ENCODE results near the gene IL36B.

Gene IL36B

DNA sequence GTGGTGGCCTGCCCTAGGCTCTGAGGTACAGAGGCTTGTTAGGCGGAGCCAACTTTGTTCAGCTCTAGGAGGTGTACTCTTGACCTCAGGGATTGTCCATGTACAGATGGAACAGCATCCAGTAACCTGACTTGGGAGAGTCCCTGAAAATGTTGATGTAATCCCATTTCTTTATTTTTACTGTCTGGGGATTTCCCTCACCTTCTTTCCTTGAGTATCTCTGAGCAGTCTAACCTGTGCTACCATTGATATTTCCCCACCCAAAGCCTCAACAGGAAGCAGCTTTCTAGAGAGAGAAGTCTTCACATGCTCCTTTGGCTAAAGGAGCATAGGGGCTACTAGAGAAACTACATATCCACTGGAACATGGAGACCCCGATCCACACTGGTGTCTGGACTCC, 37.0 kb downstream of the IL36B start:
- Histone ChIP-seq H3K9ac (ENCODE audit: low read depth, low read length) (no peak overlapping the region), H3K4me3 (ENCODE audit: low read length) (no peak overlapping the region), H3K27me3 (ENCODE audit: insufficient read depth, low read length) (no peaks in the 10 kb centered on the region), H3K4me1 (ENCODE audit: insufficient read depth, low read length) (no peaks in the 10 kb centered on the region), H3K9me3 (ENCODE audit: insufficient read depth, low read depth, low read length) (peaks cover 9% of the 10 kb centered on the region), H3K27ac (ENCODE audit: low read length) (no peak overlapping the region), H3K36me3 (ENCODE audit: insufficient read depth, low read depth, low read length) (no peaks in the 10 kb centered on the region)

DNA sequence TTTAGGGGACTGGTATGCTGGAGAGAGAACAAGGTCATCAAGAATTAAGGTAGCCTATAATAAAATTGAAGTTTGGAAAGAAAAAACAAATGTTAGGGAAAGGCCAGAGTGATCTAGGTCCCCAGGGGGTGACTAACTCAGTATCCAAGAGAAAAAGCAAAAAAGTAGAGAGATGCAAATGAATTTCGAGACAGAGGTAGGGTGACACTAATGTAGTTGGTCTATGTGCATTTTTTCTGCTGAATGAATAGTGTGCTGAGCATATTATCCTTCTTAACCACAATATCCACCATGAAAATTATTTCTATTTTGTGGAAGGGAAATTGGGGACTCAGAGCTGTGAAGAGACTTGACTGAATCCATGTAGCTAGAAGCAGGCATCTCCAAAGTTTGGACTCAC, 37.6 kb downstream of the IL36B start:
- no peak overlapping the region for H3K27ac ChIP-seq (ENCODE audit: low read length)
- no peaks in the 10 kb centered on the region for H3K27me3 ChIP-seq (ENCODE audit: insufficient read depth, low read length)
- no peak overlapping the region for H3K4me3 ChIP-seq (ENCODE audit: low read length)
- peaks cover 9% of the 10 kb centered on the region for H3K9me3 ChIP-seq (ENCODE audit: insufficient read depth, low read depth, low read length)
- no peaks in the 10 kb centered on the region for H3K4me1 ChIP-seq (ENCODE audit: insufficient read depth, low read length)
- no peak overlapping the region for H3K9ac ChIP-seq (ENCODE audit: low read depth, low read length)
- no peaks in the 10 kb centered on the region for H3K36me3 ChIP-seq (ENCODE audit: insufficient read depth, low read depth, low read length)

DNA sequence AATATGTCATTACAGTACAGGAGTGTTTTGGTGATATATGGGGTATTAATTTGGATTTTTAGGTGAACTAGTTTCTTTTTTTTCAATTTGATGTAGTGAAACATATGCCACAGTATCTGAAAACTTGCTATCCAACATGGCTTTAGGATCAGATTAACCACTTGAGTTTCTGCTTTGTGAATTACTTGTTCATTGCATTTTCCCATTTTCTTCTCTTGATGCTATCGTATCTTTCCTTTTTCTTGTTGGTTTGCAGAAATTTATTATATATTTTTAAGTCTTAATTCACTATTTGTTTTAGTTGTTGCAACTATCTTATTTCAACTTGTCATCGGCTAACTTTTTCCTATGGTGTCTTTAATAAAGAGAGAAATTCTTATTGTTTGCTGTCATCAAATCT, 38.6 kb downstream of the IL36B start:
- Histone ChIP-seq H3K4me1 (ENCODE audit: insufficient read depth, low read length) (no peaks in the 10 kb centered on the region), H3K9me3 (ENCODE audit: insufficient read depth, low read depth, low read length) (peaks cover 8% of the 10 kb centered on the region), H3K9ac (ENCODE audit: low read depth, low read length) (no peak overlapping the region), H3K36me3 (ENCODE audit: insufficient read depth, low read depth, low read length) (no peaks in the 10 kb centered on the region), H3K27me3 (ENCODE audit: insufficient read depth, low read length) (no peaks in the 10 kb centered on the region), H3K27ac (ENCODE audit: low read length) (no peak overlapping the region), H3K4me3 (ENCODE audit: low read length) (no peak overlapping the region)

DNA sequence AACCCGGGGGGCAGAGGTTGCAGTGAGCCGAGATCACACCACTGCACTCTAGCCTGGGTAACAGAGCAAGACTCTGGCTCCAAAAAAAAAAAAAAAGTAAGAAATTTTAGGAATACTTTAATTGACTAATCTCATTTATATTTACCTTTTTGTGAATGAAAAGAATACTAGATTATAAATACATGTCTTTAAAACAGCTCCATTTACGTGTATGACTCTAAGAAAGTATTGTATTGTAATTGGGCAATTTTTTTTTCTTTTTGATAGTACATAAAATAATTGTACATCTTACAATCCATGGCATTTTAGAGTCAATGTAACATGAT, 39.4 kb downstream of the IL36B start:
- H3K27me3 ChIP-seq (ENCODE audit: insufficient read depth, low read length) = no peaks in the 10 kb centered on the region
- no peak overlapping the region for H3K4me3 ChIP-seq (ENCODE audit: low read length)
- no peak overlapping the region for H3K9ac ChIP-seq (ENCODE audit: low read depth, low read length)
- H3K4me1 ChIP-seq (ENCODE audit: insufficient read depth, low read length) = no peaks in the 10 kb centered on the region
- peaks cover 5% of the 10 kb centered on the region; the same call in 1 of the 2 replicates for H3K9me3 ChIP-seq (ENCODE audit: insufficient read depth, low read depth, low read length)
- no peaks in the 10 kb centered on the region for H3K36me3 ChIP-seq (ENCODE audit: insufficient read depth, low read depth, low read length)
- no peak overlapping the region for H3K27ac ChIP-seq (ENCODE audit: low read length)

- H3K9ac ChIP-seq (ENCODE audit: low read depth, low read length) = no peak overlapping the region
These were observed 40.0 kb downstream of the IL36B start for GRCh38 chr2:113012436-113013335.

GRCh38 chr2:113011108-113011507, 41.6 kb downstream of the IL36B start:
- H3K4me3 ChIP-seq (ENCODE audit: low read length) = no peak overlapping the region
- H3K4me1 ChIP-seq (ENCODE audit: insufficient read depth, low read length) = no peaks in the 10 kb centered on the region
- no peak overlapping the region for H3K27ac ChIP-seq (ENCODE audit: low read length)
- no peaks in the 10 kb centered on the region for H3K27me3 ChIP-seq (ENCODE audit: insufficient read depth, low read length)
- H3K36me3 ChIP-seq (ENCODE audit: insufficient read depth, low read depth, low read length) = no peaks in the 10 kb centered on the region
- H3K9me3 ChIP-seq (ENCODE audit: insufficient read depth, low read depth, low read length) = no peaks in the 10 kb centered on the region
- no peak overlapping the region for H3K9ac ChIP-seq (ENCODE audit: low read depth, low read length)

More at GRCh38 chr2:113012436-113013335, 40.0 kb downstream of the IL36B start:
- Histone ChIP-seq H3K9me3 (ENCODE audit: insufficient read depth, low read depth, low read length) (peaks cover 5% of the 10 kb centered on the region; the same call in 1 of the 2 replicates), H3K4me3 (ENCODE audit: low read length) (no peak overlapping the region), H3K4me1 (ENCODE audit: insufficient read depth, low read length) (no peaks in the 10 kb centered on the region), H3K27me3 (ENCODE audit: insufficient read depth, low read length) (no peaks in the 10 kb centered on the region), H3K27ac (ENCODE audit: low read length) (no peak overlapping the region), H3K36me3 (ENCODE audit: insufficient read depth, low read depth, low read length) (no peaks in the 10 kb centered on the region)

DNA sequence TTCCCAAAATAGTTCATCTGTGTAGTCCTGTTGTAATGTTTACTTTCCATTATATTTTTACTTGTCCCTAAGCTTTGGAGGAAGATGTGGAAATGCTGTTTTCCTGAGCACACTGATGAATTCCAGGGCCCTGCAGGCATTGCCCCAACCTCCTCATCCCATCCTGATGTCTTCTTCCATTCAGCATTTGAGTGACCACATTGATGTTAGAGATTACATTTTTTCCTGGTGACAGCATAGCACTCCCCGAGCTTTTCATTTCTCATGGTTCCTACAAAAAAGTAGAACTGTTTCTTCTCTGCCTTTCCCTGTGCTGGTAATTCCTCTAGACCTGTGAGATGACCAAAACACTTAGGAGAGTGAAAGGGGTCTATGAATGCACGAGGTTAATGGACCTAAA, 42.6 kb downstream of the IL36B start:
- Histone ChIP-seq H3K4me1 (ENCODE audit: insufficient read depth, low read length) (no peaks in the 10 kb centered on the region), H3K9ac (ENCODE audit: low read depth, low read length) (no peak overlapping the region), H3K27ac (ENCODE audit: low read length) (no peak overlapping the region), H3K4me3 (ENCODE audit: low read length) (no peak overlapping the region), H3K9me3 (ENCODE audit: insufficient read depth, low read depth, low read length) (no peaks in the 10 kb centered on the region; the same call in 1 of the 2 replicates), H3K27me3 (ENCODE audit: insufficient read depth, low read length) (no peaks in the 10 kb centered on the region), H3K36me3 (ENCODE audit: insufficient read depth, low read depth, low read length) (no peaks in the 10 kb centered on the region)

DNA sequence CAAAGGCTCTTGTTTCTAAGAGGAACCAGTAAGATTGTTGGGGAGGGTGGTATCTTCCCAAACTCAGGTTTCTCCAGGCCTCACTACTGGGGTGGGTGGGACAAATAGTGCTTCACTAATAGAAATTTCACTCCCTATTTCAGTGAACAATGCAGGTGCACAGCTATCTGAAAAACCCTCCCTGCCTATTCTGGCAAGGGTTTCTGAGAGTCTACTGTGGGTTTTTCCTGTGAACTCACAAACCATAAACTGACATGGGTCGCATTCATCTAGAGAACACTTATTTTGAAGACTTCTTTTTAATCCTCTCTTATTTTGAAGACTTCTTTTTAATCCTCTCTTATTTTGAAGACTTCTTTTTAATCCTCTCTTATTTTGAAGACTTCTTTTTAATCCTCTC, 43.0 kb downstream of the IL36B start:
- H3K4me3 ChIP-seq (ENCODE audit: low read length) = no peak overlapping the region
- H3K9ac ChIP-seq (ENCODE audit: low read depth, low read length) = no peak overlapping the region
- no peaks in the 10 kb centered on the region for H3K4me1 ChIP-seq (ENCODE audit: insufficient read depth, low read length)
- no peak overlapping the region for H3K27ac ChIP-seq (ENCODE audit: low read length)
- no peaks in the 10 kb centered on the region for H3K36me3 ChIP-seq (ENCODE audit: insufficient read depth, low read depth, low read length)
- H3K9me3 ChIP-seq (ENCODE audit: insufficient read depth, low read depth, low read length) = no peaks in the 10 kb centered on the region; the same call in 1 of the 2 replicates
- H3K27me3 ChIP-seq (ENCODE audit: insufficient read depth, low read length) = no peaks in the 10 kb centered on the region

DNA sequence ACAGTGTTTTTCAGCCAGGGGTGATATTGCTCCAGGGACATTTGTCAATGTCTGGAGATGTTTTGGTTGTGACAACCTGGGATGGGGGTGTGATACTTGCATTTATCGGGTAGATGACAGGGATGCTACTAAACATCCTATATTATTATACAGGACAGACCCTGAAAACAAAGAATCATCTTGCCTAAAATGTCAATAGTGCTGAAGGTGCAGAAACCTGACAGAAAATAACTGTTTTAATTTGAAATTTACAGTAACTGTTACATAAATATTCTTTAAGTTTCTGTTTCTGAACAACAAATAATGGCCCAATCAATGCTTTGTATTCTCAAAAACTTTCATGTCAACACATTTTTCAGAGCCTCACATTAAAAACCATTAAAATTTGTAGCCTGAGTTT, 45.4 kb downstream of the IL36B start:
- Histone ChIP-seq H3K9ac (ENCODE audit: low read depth, low read length) (no peak overlapping the region), H3K4me3 (ENCODE audit: low read length) (no peak overlapping the region), H3K27ac (ENCODE audit: low read length) (no peak overlapping the region), H3K27me3 (ENCODE audit: insufficient read depth, low read length) (no peaks in the 10 kb centered on the region), H3K36me3 (ENCODE audit: insufficient read depth, low read depth, low read length) (no peaks in the 10 kb centered on the region), H3K4me1 (ENCODE audit: insufficient read depth, low read length) (no peaks in the 10 kb centered on the region), H3K9me3 (ENCODE audit: insufficient read depth, low read depth, low read length) (peaks cover 4% of the 10 kb centered on the region; the same call in 1 of the 2 replicates)

GRCh38 chr2:113005030-113005509, 47.6 kb downstream of the IL36B start, which contains the start of gene IL36A:
TSS of gene IL36A (plus strand) at chr2:113005459. CDS start at chr2:113005872, 413 bp downstream.
- Histone ChIP-seq H3K4me3 (ENCODE audit: low read length) (no peak within 1 kb of the TSS), H3K27me3 (ENCODE audit: insufficient read depth, low read length) (no peaks in the 10 kb centered on the region), H3K4me1 (ENCODE audit: insufficient read depth, low read length) (no peaks in the 10 kb centered on the region), H3K36me3 (ENCODE audit: insufficient read depth, low read depth, low read length) (no peaks in the 10 kb centered on the region), H3K27ac (ENCODE audit: low read length) (no peak within 1 kb of the TSS), H3K9me3 (ENCODE audit: insufficient read depth, low read depth, low read length) (peaks cover 21% of the 10 kb centered on the region), H3K9ac (ENCODE audit: low read depth, low read length) (no peak within 1 kb of the TSS)

DNA sequence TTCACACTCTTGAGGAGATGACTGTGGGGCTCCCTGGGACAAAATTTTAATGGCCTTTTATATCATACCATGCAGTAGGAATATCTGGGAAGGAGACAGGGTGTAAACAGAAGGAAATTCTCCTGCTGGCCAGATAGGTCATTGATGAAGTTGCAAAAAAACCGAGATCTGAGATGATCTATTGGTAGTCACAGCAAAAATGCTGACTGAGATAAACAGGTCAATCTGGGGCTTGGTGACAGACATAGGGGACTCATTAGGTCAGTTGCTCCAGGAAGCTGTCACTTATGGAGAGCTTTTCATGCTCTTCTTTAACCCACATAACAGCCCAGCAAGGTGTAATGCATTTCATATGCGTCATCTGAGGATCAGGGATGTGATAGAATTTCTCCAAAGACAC, 50.0 kb downstream of the IL36B start:
- peaks cover 32% of the 10 kb centered on the region for H3K9me3 ChIP-seq (ENCODE audit: insufficient read depth, low read depth, low read length)
- H3K4me1 ChIP-seq (ENCODE audit: insufficient read depth, low read length) = no peaks in the 10 kb centered on the region
- no peak overlapping the region for H3K9ac ChIP-seq (ENCODE audit: low read depth, low read length)
- no peak overlapping the region for H3K27ac ChIP-seq (ENCODE audit: low read length)
- no peaks in the 10 kb centered on the region for H3K36me3 ChIP-seq (ENCODE audit: insufficient read depth, low read depth, low read length)
- H3K4me3 ChIP-seq (ENCODE audit: low read length) = no peak overlapping the region
- H3K27me3 ChIP-seq (ENCODE audit: insufficient read depth, low read length) = no peaks in the 10 kb centered on the region

- H3K27ac ChIP-seq (ENCODE audit: low read length) = no peak overlapping the region
- no peak overlapping the region for H3K9ac ChIP-seq (ENCODE audit: low read depth, low read length)
- H3K27me3 ChIP-seq (ENCODE audit: insufficient read depth, low read length) = no peaks in the 10 kb centered on the region
- no peaks in the 10 kb centered on the region for H3K36me3 ChIP-seq (ENCODE audit: insufficient read depth, low read depth, low read length)
- peaks cover 32% of the 10 kb centered on the region for H3K9me3 ChIP-seq (ENCODE audit: insufficient read depth, low read depth, low read length)
- no peak overlapping the region for H3K4me3 ChIP-seq (ENCODE audit: low read length)
- H3K4me1 ChIP-seq (ENCODE audit: insufficient read depth, low read length) = no peaks in the 10 kb centered on the region
These were observed 52.2 kb downstream of the IL36B start for GRCh38 chr2:113000436-113000835.
